CD4-positive, CD25-positive, alpha-beta regulatory T cell (primary cell): ENCODE measurements around the gene NPFF. TPM values are rescaled to one million over a fixed set of nuclear protein-coding genes. Genes with fewer than 3 reads are reported as not detected.
A peak's percentile ranks its signal among the peaks of the same experiment; 100 is the strongest.

ENCODE experiments used
- ATAC-seq, 2 donors: fragments of 150-1000 bp; cut with Tn5 transposase; one replicate each; pipeline ENCODE4 v1.10.0; 2021; ENCODE audit warnings: low read depth in 2 of 2, moderate number of reproducible peaks in 2 of 2, moderate library complexity in 1 of 2
- DNase-seq, 3 donors: peaks; one replicate each; pipeline versions ENCODE4 v3.0.0 to v3.0.0-alpha.2; 2012 to 2022; ENCODE audit warnings: mixed read lengths in 1 of 3
- H3K27ac ChIP-seq: one replicate; pipeline ENCODE4 v1.7.0; 2013; ENCODE audit warnings: mild to moderate bottlenecking, low read length; ENCODE audit not compliant: insufficient read depth, poor library complexity, severe bottlenecking
- H3K27me3 ChIP-seq: one replicate; pipeline ENCODE4 v1.7.0; 2013; ENCODE audit warnings: low read length; ENCODE audit not compliant: control insufficient read depth, insufficient read depth
- H3K36me3 ChIP-seq: one replicate; pipeline ENCODE4 v1.7.0; 2013; ENCODE audit warnings: mild to moderate bottlenecking, low read length, moderate library complexity; ENCODE audit not compliant: control insufficient read depth, insufficient read depth
- H3K4me1 ChIP-seq: 2 replicates; pipeline ENCODE4 v1.7.0; 2013; ENCODE audit warnings: mild to moderate bottlenecking, low read length; ENCODE audit not compliant: insufficient read depth, control insufficient read depth, poor library complexity, severe bottlenecking
- H3K4me3 ChIP-seq: one replicate; pipeline ENCODE4 v1.7.0; 2013; ENCODE audit warnings: low read depth, mild to moderate bottlenecking, low read length, moderate library complexity
- H3K9me3 ChIP-seq, 2 experiments: 1 replicate in 1 of 2; 2 replicates in 1 of 2; pipeline ENCODE4 v1.7.0; 2013; ENCODE audit warnings: low read length in 2 of 2, mild to moderate bottlenecking in 1 of 2, moderate library complexity in 1 of 2; ENCODE audit not compliant: control insufficient read depth in 2 of 2
- H3K27ac Mint-ChIP-seq, 3 donors: one replicate each; pipeline ENCODE4 v1.8.0; 2020 to 2022; ENCODE audit warnings: mild to moderate bottlenecking in 3 of 3, mixed read lengths in 3 of 3, moderate library complexity in 2 of 3
- H3K27me3 Mint-ChIP-seq: one replicate; pipeline ENCODE4 v1.8.0; 2022; ENCODE audit warnings: mild to moderate bottlenecking, mixed read lengths
- H3K36me3 Mint-ChIP-seq: one replicate; pipeline ENCODE4 v1.8.0; 2020; ENCODE audit warnings: mixed read lengths
- H3K4me1 Mint-ChIP-seq, 4 donors: one replicate each; pipeline ENCODE4 v1.8.0; 2020 to 2022; ENCODE audit warnings: mixed read lengths in 4 of 4, mild to moderate bottlenecking in 1 of 4
- H3K4me3 Mint-ChIP-seq, 4 donors: one replicate each; pipeline ENCODE4 v1.8.0; 2020 to 2022; ENCODE audit warnings: mild to moderate bottlenecking in 4 of 4, mixed read lengths in 4 of 4, moderate library complexity in 3 of 4
- H3K9me3 Mint-ChIP-seq, 7 donors: one replicate each; pipeline ENCODE4 v1.8.0; 2020 to 2022; ENCODE audit warnings: mixed read lengths in 7 of 7, mild to moderate bottlenecking in 3 of 7, moderate library complexity in 2 of 7
- polyA plus RNA-seq, 4 donors: library from polyadenylated mRNA; unstranded; fragments of 300-500 nt; fragmentation: Illumina TruSeq; gene quantifications; one replicate each; pipeline ENCODE4 v1.2.3, GENCODE V29; 2021
- total RNA-seq: library from RNA; stranded (reverse); gene quantifications from one replicate; pipeline ENCODE4 v1.2.3, GENCODE V29; 2022

Gene NPFF
- total and polyA plus RNA-seq, 5 donors from 2014 or later, result not detected

DNA sequence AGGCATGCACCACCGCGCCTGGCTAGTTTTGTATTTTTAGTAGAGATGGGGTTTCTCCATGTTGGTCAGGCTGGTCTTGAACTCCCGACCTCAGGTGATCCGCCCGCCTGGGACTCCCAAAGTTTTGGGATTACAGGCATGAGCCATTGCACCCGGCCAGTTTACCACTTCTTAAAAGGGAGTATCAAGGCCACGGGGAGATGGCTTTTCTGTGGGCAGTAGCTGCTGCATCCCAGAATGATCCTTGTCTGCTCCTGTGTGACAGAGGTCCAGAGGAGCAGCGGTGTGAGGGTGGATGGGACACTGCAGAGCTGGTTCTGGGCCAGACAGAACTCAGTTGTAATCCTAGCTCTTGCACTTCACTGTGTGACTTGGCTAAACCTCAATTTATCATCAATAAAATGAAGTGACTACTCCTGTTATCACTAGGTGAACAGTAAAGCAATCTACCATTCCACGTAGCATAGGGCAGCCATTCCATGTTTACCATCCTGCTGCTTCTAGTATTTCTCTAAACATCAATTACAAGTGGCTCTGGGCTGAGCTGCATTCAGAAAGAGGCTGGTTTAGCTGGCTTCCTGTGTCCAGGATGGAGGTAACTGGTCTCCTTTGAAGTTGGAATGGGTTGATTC lies 3.0 kb upstream of the NPFF start:
- no peak overlapping the region for H3K4me3 ChIP-seq
- peaks cover 22% of the 10 kb centered on the region for H3K36me3 Mint-ChIP-seq
- peaks cover 47% of the 10 kb centered on the region for H3K36me3 ChIP-seq
- H3K9me3 ChIP-seq, result no peaks in the 10 kb centered on the region
- ATAC-seq (no peak), DNase-seq (no peak)
- no peak overlapping the region for H3K4me3 Mint-ChIP-seq
- no peak overlapping the region for H3K27ac ChIP-seq
- H3K9me3 Mint-ChIP-seq, result no peaks in the 10 kb centered on the region
- H3K27me3 ChIP-seq, result no peaks in the 10 kb centered on the region
- H3K27ac Mint-ChIP-seq, result peak overlapping the region in 1 of 3 donors; percentile 32
- H3K4me1 Mint-ChIP-seq, result peaks cover 3 to 10% (median 9%) of the 10 kb centered on the region in 4 donors
- H3K4me1 ChIP-seq, result peaks cover 7% of the 10 kb centered on the region
- no peaks in the 10 kb centered on the region for H3K27me3 Mint-ChIP-seq

DNA sequence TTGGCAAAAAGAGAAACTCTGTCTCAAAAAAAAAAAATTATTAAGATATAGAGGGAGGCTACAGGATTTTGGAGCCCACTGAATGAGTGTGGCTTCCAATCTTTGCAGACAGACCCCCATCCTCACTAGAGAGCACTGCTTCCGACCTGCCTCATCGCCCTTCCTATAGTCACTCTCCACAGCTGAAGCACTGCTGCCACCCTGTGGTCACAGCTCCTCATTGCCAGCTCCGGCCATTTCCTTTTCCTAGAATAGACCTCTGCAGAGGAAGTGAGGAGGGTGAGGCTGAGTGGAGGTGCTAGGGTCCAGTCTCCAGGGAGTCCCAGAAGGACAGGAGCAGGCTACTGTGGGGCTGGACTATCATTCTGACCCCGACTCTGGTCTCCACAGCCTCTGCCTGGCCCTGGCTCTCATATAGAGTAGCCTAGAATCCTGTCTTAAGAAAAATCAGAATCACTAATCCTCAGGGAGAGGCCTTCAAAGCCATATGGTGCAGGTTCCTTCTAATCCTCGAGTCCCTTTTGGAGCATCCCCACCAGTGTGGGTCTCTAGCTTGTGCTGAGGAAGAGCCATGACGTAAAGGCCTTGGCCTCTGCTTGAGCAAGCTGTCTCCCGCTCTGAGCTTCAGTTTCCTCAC lies 1.4 kb upstream of the NPFF start:
- Histone ChIP-seq H3K4me3 (no peak overlapping the region), H3K27ac (peak overlapping the region; percentile 30), H3K4me1 (peaks cover 7% of the 10 kb centered on the region), H3K9me3 (no peaks in the 10 kb centered on the region), H3K36me3 (peaks cover 40% of the 10 kb centered on the region), H3K27me3 (no peaks in the 10 kb centered on the region)
- no peaks in the 10 kb centered on the region for H3K27me3 Mint-ChIP-seq
- peak; percentile 87 to 93 for ATAC-seq
- peak; percentile 70 to 82 (median 77) for DNase-seq
- H3K9me3 Mint-ChIP-seq, result no peaks in the 10 kb centered on the region
- peaks cover 21% of the 10 kb centered on the region for H3K36me3 Mint-ChIP-seq
- H3K4me3 Mint-ChIP-seq, result peak overlapping the region in 1 of 4 donors; percentile 8
- H3K27ac Mint-ChIP-seq, result peak overlapping the region; percentile 5 to 91 (median 62)
- peaks cover 3 to 11% (median 9%) of the 10 kb centered on the region in 4 donors for H3K4me1 Mint-ChIP-seq

DNA sequence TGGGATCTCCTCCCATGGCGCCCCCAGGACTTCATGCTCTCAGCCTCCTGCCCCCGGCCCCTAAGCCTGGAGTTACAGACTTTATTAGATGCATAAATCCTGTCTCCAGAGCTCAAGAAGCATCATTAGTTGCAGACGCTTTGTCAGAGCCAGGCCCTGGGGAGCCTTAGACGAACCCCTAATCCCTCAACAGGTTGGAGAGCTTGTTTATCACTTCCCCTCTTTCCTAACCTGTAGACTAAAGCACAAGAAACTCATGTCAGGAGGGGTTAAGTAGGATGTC lies 260 bp upstream of the NPFF start:
- no peak for ATAC-seq
- H3K27ac Mint-ChIP-seq, result no peak overlapping the region
- H3K4me1 Mint-ChIP-seq, result peaks cover 3 to 18% (median 10%) of the 10 kb centered on the region in 4 donors
- H3K36me3 Mint-ChIP-seq, result peaks cover 20% of the 10 kb centered on the region
- Histone ChIP-seq H3K36me3 (peaks cover 34% of the 10 kb centered on the region), H3K27me3 (no peaks in the 10 kb centered on the region), H3K27ac (no peak overlapping the region), H3K9me3 (no peaks in the 10 kb centered on the region), H3K4me3 (no peak overlapping the region), H3K4me1 (peaks cover 7% of the 10 kb centered on the region)
- no peak overlapping the region for H3K4me3 Mint-ChIP-seq
- H3K9me3 Mint-ChIP-seq, result no peaks in the 10 kb centered on the region
- no peak for DNase-seq
- H3K27me3 Mint-ChIP-seq, result no peaks in the 10 kb centered on the region

DNA sequence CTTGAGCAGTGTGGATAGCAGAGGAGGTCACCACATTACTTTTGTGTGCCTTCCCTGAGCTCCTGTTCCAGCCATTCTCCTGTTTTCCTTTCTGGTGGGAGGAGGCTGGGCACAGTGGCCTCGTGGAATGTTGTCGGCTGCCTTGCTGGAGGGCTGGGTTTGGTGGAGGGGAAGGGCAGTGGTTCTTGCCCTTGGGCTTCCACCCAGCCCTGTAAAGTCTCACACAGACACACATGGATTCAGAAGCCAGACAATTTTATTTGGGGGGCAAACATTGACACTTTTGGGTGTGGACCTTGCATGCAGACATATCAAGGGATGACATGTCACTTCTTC lies 866 bp downstream of the NPFF start:
- peaks cover 15% of the 10 kb centered on the region for H3K36me3 Mint-ChIP-seq
- H3K36me3 ChIP-seq, result peaks cover 26% of the 10 kb centered on the region
- peak overlapping the region in 1 of 3 donors; percentile 14 for H3K27ac Mint-ChIP-seq

DNA sequence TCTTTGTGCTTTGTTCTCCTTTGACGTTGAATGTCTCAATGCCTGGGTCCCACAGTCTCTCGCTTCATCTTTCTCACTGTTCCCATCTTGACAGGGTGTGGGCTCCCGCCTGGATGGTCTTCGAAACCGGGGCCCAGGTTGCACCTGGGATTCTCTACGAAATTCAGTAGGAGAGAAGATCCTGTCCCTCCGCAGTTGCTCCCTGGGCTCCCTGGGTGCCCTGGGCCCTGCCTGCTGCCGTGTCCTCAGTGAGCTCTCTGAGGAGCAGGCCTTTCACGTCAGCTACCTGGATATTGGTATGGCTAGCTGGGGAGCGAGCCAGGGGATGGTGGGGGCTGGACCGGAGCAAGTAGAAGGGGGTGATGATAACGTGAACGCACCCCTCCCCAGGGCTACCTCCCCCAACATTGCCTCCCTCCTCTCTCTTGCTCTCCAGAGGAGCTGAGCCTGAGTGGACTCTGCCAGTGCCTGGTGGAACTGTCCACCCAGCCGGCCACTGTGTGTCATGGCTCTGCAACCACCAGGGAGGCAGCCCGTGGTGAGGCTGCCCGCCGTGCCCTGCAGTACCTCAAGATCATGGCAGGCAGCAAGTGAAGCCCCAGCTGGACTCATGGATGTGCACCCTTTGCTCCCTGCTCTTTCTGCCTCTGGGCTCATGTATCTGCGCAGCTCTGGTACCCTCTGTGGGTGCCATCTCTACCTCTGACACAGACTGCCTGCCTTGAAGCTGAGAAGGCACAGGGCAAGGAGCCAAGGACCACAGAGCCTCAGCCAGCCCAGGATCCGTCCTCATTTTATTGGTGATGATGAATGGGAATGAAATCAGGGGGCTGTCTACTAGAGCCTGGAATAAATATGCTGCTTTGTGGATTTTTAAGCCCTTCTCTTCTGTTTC lies 1.5 kb downstream of the NPFF start:
- Mint-ChIP-seq H3K4me1 (peaks cover 5 to 31% (median 16%) of the 10 kb centered on the region in 4 donors), H3K27me3 (no peaks in the 10 kb centered on the region), H3K4me3 (peak overlapping the region in 2 of 4 donors; percentile 19 to 53), H3K27ac (peak overlapping the region in 1 of 3 donors; percentile 14), H3K36me3 (peaks cover 15% of the 10 kb centered on the region), H3K9me3 (no peaks in the 10 kb centered on the region)
- H3K9me3 ChIP-seq, result no peaks in the 10 kb centered on the region
- H3K27me3 ChIP-seq, result no peaks in the 10 kb centered on the region
- H3K27ac ChIP-seq, result no peak overlapping the region
- peaks cover 16% of the 10 kb centered on the region for H3K4me1 ChIP-seq
- no peak overlapping the region for H3K4me3 ChIP-seq
- ATAC-seq (no peak), DNase-seq (no peak)
- peaks cover 26% of the 10 kb centered on the region for H3K36me3 ChIP-seq

More for the DNA sequence above, 866 bp downstream of the NPFF start:
- Histone ChIP-seq H3K27ac (no peak overlapping the region), H3K4me1 (peaks cover 15% of the 10 kb centered on the region), H3K27me3 (no peaks in the 10 kb centered on the region), H3K9me3 (no peaks in the 10 kb centered on the region), H3K4me3 (no peak overlapping the region)
- DNase-seq, result no peak
- Mint-ChIP-seq H3K4me1 (peaks cover 5 to 27% (median 15%) of the 10 kb centered on the region in 4 donors), H3K4me3 (no peak overlapping the region), H3K9me3 (no peaks in the 10 kb centered on the region), H3K27me3 (no peaks in the 10 kb centered on the region)
- no peak for ATAC-seq

DNA sequence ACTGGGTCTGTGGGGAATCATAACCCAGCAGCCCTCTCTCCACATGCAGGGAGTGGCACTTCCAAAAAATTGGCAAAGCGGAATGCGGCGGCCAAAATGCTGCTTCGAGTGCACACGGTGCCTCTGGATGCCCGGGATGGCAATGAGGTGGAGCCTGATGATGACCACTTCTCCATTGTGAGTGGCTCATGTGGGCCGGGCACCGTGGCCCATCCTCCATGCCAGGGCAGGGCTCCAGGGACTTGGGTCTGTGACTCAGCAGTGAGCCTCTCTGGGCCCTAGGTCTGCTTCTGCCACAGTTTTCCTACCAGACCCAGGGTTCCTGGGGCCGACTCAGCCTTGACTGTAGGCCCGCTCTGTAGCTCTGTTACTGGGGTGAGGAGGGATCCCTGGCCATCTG lies 2.2 kb downstream of the NPFF start:
- H3K27ac ChIP-seq, result peak overlapping the region; percentile 14
- H3K4me1 ChIP-seq, result peaks cover 21% of the 10 kb centered on the region
- no peak overlapping the region for H3K4me3 ChIP-seq
- Mint-ChIP-seq H3K4me1 (peaks cover 5 to 38% (median 19%) of the 10 kb centered on the region in 4 donors), H3K27ac (peak overlapping the region in 1 of 3 donors; percentile 18), H3K36me3 (peaks cover 15% of the 10 kb centered on the region), H3K4me3 (peak overlapping the region in 1 of 4 donors; percentile 19), H3K27me3 (no peaks in the 10 kb centered on the region), H3K9me3 (no peaks in the 10 kb centered on the region)
- no peaks in the 10 kb centered on the region for H3K9me3 ChIP-seq
- DNase-seq (no peak), ATAC-seq (no peak)
- H3K27me3 ChIP-seq, result no peaks in the 10 kb centered on the region
- H3K36me3 ChIP-seq, result peaks cover 26% of the 10 kb centered on the region

DNA sequence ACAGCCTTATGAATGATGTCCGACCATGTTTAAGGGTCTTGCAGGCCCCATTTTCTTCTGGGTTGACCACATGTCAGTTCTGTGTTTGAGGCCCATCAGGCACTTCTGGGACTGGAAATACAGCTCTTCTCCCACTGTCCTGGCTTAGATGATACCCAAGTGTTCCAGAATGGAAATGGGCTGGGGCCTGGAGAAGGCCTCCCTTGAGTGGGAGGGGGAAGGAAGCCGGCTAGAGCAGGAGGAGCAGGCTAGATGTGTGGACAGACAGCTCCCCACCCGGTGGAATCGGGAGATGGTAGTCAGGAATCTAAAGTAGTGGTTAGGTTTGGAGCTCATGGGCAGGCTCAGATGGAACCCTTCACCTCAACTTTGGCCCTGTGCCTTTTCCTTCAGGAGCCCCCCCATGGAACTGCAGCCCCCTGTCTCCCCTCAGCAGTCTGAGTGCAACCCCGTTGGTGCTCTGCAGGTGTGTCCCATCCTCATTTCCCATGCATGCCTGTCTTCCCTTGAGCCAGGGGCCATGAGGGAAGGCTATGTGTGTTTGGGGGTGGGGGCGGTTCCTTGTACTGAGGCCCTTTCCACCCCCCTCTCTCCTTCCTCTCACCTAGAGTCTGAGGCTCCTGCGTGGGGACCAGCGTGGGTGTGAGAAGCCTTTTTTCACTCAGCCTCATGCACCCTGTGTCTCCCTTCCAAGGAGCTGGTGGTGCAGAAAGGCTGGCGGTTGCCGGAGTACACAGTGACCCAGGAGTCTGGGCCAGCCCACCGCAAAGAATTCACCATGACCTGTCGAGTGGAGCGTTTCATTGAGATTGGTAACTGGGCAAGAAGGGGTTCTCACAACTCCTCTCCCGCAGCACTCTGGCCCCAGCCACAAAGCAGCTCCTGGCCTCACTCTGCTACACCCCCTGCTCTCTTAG lies 3.0 kb downstream of the NPFF start:
- ATAC-seq, result no peak
- peak overlapping the region in 2 of 4 donors; percentile 19 to 21 for H3K4me3 Mint-ChIP-seq
- H3K27ac Mint-ChIP-seq, result no peak overlapping the region

More for the DNA sequence above, 3.0 kb downstream of the NPFF start:
- no peaks in the 10 kb centered on the region for H3K9me3 ChIP-seq
- Mint-ChIP-seq H3K9me3 (no peaks in the 10 kb centered on the region), H3K4me1 (peaks cover 5 to 43% (median 22%) of the 10 kb centered on the region in 4 donors), H3K36me3 (peaks cover 15% of the 10 kb centered on the region), H3K27me3 (no peaks in the 10 kb centered on the region)
- peak overlapping the region; percentile 14 for H3K27ac ChIP-seq
- peaks cover 27% of the 10 kb centered on the region for H3K4me1 ChIP-seq
- no peak for DNase-seq
- H3K27me3 ChIP-seq, result no peaks in the 10 kb centered on the region
- peaks cover 26% of the 10 kb centered on the region for H3K36me3 ChIP-seq
- no peak overlapping the region for H3K4me3 ChIP-seq
